Mesodermal cell (in vitro differentiated cells): ENCODE measurements around the gene AURKA.

Source experiments
- H3K27ac ChIP-seq: 2 replicates; pipeline ENCODE4 v1.7.0; 2013; ENCODE audit warnings: mild to moderate bottlenecking, low read depth, low read length, moderate library complexity; ENCODE audit not compliant: severe bottlenecking
- H3K36me3 ChIP-seq: 2 replicates; pipeline ENCODE4 v1.7.1; 2013; ENCODE audit warnings: mild to moderate bottlenecking, low read length, moderate library complexity; ENCODE audit not compliant: control insufficient read depth, insufficient read depth
- H3K4me1 ChIP-seq: one replicate; pipeline ENCODE4 v1.7.1; 2013; ENCODE audit warnings: mild to moderate bottlenecking, low read length; ENCODE audit not compliant: insufficient read depth, control insufficient read depth, poor library complexity, severe bottlenecking
- H3K4me3 ChIP-seq: 2 replicates; pipeline ENCODE4 v1.7.0; 2013; ENCODE audit warnings: low read length, control low read depth, mild to moderate bottlenecking; ENCODE audit not compliant: insufficient read depth, poor library complexity, severe bottlenecking; ENCODE audit errors: extremely low read depth
- H3K9me3 ChIP-seq: 2 replicates; pipeline ENCODE4 v1.7.1; 2013; ENCODE audit warnings: mild to moderate bottlenecking, low read length, moderate library complexity; ENCODE audit not compliant: control insufficient read depth
- WGBS, 2 experiments: methylation state at CpG; one replicate each; pipeline ENCODE4 v1.1.5; 2013; ENCODE audit warnings: missing lambda C conversion rate in 2 of 2; ENCODE audit not compliant: insufficient coverage in 2 of 2; 5-methylcytosine and 5-hydroxymethylcytosine counted together

Gene AURKA

GRCh38 chr20:56429941-56430340 lies 37.9 kb upstream of the AURKA start:
- H3K9me3 ChIP-seq, result no peaks in the 10 kb centered on the region
- H3K4me3 ChIP-seq, result no peak overlapping the region
- no peaks in the 10 kb centered on the region for H3K36me3 ChIP-seq
- peaks cover 39% of the 10 kb centered on the region for H3K4me1 ChIP-seq
- 65 to 79% methylated on average over 2 to 3 of the region's 4 CpGs for WGBS, 2 experiments
- H3K27ac ChIP-seq, result no peak overlapping the region

GRCh38 chr20:56429502-56429901 lies 37.5 kb upstream of the AURKA start:
- H3K9me3 ChIP-seq, result no peaks in the 10 kb centered on the region
- H3K36me3 ChIP-seq, result no peaks in the 10 kb centered on the region
- WGBS, 2 experiments, result 67 to 80% methylated on average over 6 of the region's 6 CpGs
- H3K27ac ChIP-seq, result peak overlapping the region; percentile 47
- peaks cover 43% of the 10 kb centered on the region for H3K4me1 ChIP-seq
- H3K4me3 ChIP-seq, result no peak overlapping the region

GRCh38 chr20:56428881-56429280 lies 36.9 kb upstream of the AURKA start:
- 85 to 88% methylated on average over 8 of the region's 8 CpGs for WGBS, 2 experiments
- Histone ChIP-seq H3K9me3 (no peaks in the 10 kb centered on the region), H3K4me1 (peaks cover 43% of the 10 kb centered on the region), H3K36me3 (no peaks in the 10 kb centered on the region), H3K4me3 (no peak overlapping the region), H3K27ac (no peak overlapping the region)

GRCh38 chr20:56428410-56428809 lies 36.4 kb upstream of the AURKA start:
- WGBS, 2 experiments, result 91 to 94% methylated on average over 4 of the region's 5 CpGs

GRCh38 chr20:56427797-56428196 lies 35.8 kb upstream of the AURKA start:
- no peak overlapping the region for H3K4me3 ChIP-seq
- 94 to 100% methylated on average over 1 to 3 of the region's 4 CpGs for WGBS, 2 experiments

More at GRCh38 chr20:56428410-56428809, 36.4 kb upstream of the AURKA start:
- no peak overlapping the region for H3K4me3 ChIP-seq
- no peaks in the 10 kb centered on the region for H3K9me3 ChIP-seq
- H3K4me1 ChIP-seq, result peaks cover 39% of the 10 kb centered on the region
- no peak overlapping the region for H3K27ac ChIP-seq
- no peaks in the 10 kb centered on the region for H3K36me3 ChIP-seq

GRCh38 chr20:56426926-56427325 lies 34.9 kb upstream of the AURKA start:
- H3K27ac ChIP-seq, result no peak overlapping the region
- peaks cover 50% of the 10 kb centered on the region for H3K4me1 ChIP-seq
- H3K4me3 ChIP-seq, result no peak overlapping the region

More at GRCh38 chr20:56427797-56428196, 35.8 kb upstream of the AURKA start:
- no peaks in the 10 kb centered on the region for H3K9me3 ChIP-seq
- H3K36me3 ChIP-seq, result no peaks in the 10 kb centered on the region
- peaks cover 41% of the 10 kb centered on the region for H3K4me1 ChIP-seq
- H3K27ac ChIP-seq, result no peak overlapping the region

GRCh38 chr20:56426026-56426425 lies 34.0 kb upstream of the AURKA start:
- Histone ChIP-seq H3K4me3 (no peak overlapping the region), H3K4me1 (peaks cover 58% of the 10 kb centered on the region), H3K27ac (no peak overlapping the region), H3K36me3 (no peaks in the 10 kb centered on the region), H3K9me3 (no peaks in the 10 kb centered on the region)
- WGBS, 2 experiments, result 93 to 95% methylated on average over 6 to 7 of the region's 9 CpGs

More at GRCh38 chr20:56426926-56427325, 34.9 kb upstream of the AURKA start:
- no peaks in the 10 kb centered on the region for H3K36me3 ChIP-seq
- no peaks in the 10 kb centered on the region for H3K9me3 ChIP-seq

- Histone ChIP-seq H3K4me1 (peaks cover 55% of the 10 kb centered on the region), H3K27ac (no peak overlapping the region), H3K9me3 (no peaks in the 10 kb centered on the region), H3K36me3 (peaks cover 2% of the 10 kb centered on the region), H3K4me3 (no peak overlapping the region)
- 91 to 100% methylated on average over 1 of the region's 1 CpG for WGBS, 2 experiments
Measured at GRCh38 chr20:56424931-56425330, 32.9 kb upstream of the AURKA start.

- peaks cover 45% of the 10 kb centered on the region for H3K4me1 ChIP-seq
- no peak overlapping the region for H3K4me3 ChIP-seq
- H3K27ac ChIP-seq, result no peak overlapping the region
- 75 to 85% methylated on average over 1 of the region's 1 CpG for WGBS, 2 experiments
- no peaks in the 10 kb centered on the region for H3K9me3 ChIP-seq
- peaks cover 2% of the 10 kb centered on the region for H3K36me3 ChIP-seq
Measured at GRCh38 chr20:56423886-56424285, 31.9 kb upstream of the AURKA start.

GRCh38 chr20:56423211-56423610 lies 31.2 kb upstream of the AURKA start:
- Histone ChIP-seq H3K27ac (peak overlapping the region; percentile 77), H3K36me3 (peaks cover 2% of the 10 kb centered on the region), H3K4me1 (peaks cover 40% of the 10 kb centered on the region), H3K9me3 (no peaks in the 10 kb centered on the region), H3K4me3 (no peak overlapping the region)
- WGBS, 2 experiments, result no CpG with 5 or more reads among the region's 1 CpG

GRCh38 chr20:56422824-56423189 lies 30.8 kb upstream of the AURKA start:
- peaks cover 40% of the 10 kb centered on the region for H3K4me1 ChIP-seq
- H3K4me3 ChIP-seq, result no peak overlapping the region
- H3K27ac ChIP-seq, result peak overlapping the region; percentile 77
- WGBS, 2 experiments, result 20% methylated on average over 1 of the region's 4 CpGs; no CpG with 5 or more reads in 1 of the 2 experiments
- peaks cover 2% of the 10 kb centered on the region for H3K36me3 ChIP-seq
- H3K9me3 ChIP-seq, result no peaks in the 10 kb centered on the region
